Thyroid gland (tissue), 4 donors: ENCODE data around the gene MGAM2.

Experiments
- CTCF ChIP-seq, 6 experiments: fragments of 200-600 bp in 3 of 6; fragments of 450-650 bp in 3 of 6; sonication (generic) in 3 of 6; IDR thresholded peaks; one replicate each; pipeline ENCODE4 v1.5.1; 2016 to 2019; ENCODE audit warnings: antibody characterized with exemption in 6 of 6, mild to moderate bottlenecking in 2 of 6, inconsistent platforms in 1 of 6, moderate library complexity in 1 of 6
- POLR2A ChIP-seq, 2 donors: fragments of 450-650 bp; IDR thresholded peaks; one replicate each; pipeline ENCODE4 v1.6.1; 2017; ENCODE audit warnings: antibody characterized with exemption in 2 of 2, mild to moderate bottlenecking in 2 of 2, moderate library complexity in 1 of 2

- no peak for TF ChIP-seq CTCF (IDR thresholded peaks at IDR 0.05)
- TF ChIP-seq POLR2A (IDR thresholded peaks at IDR 0.05) = no peak
Observed at GRCh38 chr7:142175594-142175993, 64.1 kb downstream of the MGAM2 start.
